Measurements from ENCODE around the gene RBFOX1.

RBFOX1 gene

DNA sequence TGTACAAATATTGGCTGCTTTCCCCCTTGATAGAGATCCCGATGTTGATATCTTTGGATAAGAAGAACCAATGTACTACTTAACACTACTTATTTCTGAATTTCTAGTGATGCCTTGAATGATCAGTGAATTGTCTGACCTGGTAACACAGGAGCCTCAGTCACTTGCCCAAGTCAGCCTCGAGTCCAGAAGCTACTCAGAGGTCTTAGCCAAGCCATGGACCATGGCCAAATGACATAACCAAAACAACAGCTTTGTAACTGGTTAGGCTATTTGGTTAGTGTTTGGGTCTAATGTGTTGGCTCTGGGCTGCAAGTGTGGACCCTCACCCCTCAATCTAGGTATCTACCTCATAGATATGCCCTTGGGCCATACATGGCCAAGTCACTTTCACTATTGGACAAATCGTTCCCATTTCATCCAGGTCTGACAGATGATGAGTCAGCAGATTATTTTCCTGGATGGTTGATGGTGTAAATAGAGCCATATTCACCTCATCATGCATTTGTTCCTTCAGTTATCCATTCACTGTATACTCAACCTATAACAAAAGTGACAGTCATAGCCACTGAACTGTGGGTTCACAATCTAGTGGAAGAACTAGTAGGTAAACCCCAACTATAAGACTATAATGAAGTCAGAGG, 3.5 kb downstream of the RBFOX1 start:
- DNase-seq, result no peak

- no peak for DNase-seq
These were observed 4.1 kb downstream of the RBFOX1 start for GRCh38 chr16:7336742-7337141.

DNA sequence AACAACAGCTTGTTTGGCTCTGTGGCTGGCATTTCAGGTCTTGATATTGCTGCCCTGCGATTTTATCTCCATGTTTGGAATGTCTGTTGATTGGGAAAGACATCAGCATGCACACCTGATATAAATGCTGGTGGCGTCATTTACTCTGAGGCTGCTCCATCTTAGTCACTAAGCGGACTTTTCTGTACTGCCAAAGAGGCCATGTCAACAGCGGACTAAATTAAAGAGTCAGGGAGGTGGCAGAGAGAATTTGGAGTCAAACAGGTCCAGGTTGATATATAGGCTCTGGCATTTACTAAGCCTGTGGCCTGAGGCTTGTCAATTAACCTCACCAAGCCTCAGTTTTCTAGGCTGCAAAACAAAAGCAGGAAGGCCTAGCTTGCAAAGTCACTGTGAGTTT, 6.2 kb downstream of the RBFOX1 start:
- no peak for DNase-seq

DNA sequence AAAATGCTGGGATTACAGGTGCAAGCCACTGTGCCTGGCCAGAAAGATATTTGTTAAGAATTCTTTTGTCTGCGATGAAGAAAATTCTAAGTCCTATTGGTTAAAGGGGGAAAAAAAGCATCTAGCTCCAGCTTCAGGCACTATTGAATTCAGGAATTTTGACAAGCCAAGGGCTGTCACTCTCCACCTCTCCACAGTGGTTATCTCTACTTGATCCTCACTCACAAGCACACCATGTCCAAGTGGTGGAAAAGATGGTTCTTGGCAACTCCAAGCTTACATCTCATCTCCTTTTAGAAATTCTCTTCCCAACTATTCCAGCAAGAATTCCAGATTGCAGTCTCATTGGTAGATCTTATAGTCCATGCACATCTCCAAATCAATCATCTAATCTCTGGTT, 7.1 kb downstream of the RBFOX1 start:
- no peak for DNase-seq

DNA sequence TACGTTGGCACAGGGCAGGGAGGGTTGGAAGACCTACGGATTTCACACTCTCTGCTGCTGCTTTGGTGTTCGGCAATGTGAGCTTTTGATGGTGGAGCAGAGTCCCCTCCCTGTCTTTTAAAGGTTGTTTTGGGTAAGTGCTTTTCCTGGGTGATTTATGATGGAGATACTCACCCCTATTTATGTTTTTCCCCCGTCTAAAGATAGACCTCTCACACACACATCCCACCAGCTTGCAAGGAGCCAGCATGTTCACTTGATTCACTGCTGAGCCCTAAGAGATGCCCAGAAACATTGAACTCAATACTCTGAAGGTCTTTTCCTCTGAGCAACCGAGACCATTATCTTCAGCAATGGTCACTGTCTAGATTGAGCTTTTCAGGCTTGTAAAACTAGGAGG, 8.3 kb downstream of the RBFOX1 start:
- DNase-seq, result no peak

DNA sequence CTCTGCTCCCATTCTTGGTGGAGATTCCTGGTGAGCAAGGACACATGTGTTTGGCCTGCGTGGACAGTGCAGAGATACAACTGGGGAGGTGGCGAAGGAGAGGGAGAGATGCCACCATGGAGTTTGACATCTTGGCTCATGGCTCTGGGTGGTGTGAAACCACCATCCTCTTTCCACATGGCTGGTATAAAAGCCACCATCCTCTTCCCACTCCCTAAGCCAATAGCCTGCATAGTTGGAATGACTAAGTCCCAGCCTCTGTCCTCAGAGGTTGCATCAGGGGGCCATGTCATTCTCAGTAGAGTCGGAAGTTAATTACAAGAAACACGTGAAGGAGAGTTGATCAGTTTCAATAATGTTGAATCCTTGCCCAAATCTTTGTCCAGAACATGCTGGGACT, 10.0 kb downstream of the RBFOX1 start:
- no peak for DNase-seq

DNA sequence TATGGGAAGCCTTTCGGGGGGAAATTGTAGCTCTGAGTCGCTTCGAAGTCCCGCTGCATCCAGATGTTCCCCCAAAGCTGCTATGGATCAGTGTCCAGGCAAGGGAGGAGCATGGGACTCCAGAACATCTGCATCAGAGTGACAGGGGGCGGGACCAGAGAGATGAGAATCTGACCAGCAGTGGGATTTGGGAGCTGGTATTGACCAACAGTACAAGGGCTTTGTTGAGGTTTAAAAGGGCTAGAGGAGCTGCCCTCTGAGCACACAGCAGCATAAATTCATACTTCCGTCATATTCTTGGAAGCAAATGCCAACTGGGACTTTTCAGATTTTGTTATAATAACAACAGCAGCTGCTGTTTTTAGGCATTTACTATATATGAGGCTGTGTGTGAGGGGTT, 10.6 kb downstream of the RBFOX1 start:
- no peak for DNase-seq

DNA sequence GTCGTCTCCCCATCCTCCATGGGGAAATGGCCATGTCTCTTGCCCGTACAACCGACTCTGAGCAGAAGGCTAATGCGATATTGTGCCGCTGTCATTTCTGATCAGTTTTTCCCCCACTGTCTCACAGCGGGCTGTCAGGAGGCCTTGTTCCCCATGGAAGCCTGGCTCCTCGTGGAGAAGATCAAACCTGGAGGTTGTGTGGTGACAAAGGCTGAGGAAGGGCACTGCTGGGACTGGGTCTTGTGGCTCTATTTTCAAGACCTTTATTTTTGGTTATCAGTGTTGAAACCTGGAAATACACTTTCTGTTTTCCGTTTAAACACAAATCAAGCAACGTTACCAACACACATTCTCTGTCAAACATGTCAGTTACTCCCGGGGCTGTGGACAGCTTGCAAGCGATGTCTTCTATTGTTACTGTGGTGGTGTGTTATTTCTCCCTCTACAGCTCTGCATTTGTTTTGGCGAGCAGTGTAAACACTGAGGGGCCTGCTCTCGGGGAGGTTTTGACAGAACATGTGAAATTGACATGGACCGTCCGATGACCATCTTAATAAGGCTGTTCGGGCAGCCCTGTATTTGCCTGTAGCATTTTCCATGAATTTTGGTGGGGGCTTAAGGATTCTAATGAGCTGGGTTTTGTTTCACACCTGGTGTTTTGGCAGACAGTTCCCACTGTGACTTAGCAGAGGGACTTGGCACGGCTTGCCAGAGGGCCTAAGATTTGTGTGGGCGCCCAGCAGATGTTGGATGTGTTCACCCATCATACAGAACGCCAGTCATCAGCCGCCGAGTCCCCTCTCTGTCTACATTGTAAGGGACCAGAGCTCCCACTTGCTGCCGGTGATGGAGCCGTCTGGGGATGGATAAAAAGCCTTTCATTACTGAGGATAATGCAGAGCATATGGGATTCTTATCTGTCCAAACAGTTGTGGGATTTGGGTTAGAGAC, 12.5 kb downstream of the RBFOX1 start:
- DNase-seq, result no peak

- no peak for DNase-seq
These were observed 18.2 kb downstream of the RBFOX1 start for GRCh38 chr16:7350806-7351205.

DNA sequence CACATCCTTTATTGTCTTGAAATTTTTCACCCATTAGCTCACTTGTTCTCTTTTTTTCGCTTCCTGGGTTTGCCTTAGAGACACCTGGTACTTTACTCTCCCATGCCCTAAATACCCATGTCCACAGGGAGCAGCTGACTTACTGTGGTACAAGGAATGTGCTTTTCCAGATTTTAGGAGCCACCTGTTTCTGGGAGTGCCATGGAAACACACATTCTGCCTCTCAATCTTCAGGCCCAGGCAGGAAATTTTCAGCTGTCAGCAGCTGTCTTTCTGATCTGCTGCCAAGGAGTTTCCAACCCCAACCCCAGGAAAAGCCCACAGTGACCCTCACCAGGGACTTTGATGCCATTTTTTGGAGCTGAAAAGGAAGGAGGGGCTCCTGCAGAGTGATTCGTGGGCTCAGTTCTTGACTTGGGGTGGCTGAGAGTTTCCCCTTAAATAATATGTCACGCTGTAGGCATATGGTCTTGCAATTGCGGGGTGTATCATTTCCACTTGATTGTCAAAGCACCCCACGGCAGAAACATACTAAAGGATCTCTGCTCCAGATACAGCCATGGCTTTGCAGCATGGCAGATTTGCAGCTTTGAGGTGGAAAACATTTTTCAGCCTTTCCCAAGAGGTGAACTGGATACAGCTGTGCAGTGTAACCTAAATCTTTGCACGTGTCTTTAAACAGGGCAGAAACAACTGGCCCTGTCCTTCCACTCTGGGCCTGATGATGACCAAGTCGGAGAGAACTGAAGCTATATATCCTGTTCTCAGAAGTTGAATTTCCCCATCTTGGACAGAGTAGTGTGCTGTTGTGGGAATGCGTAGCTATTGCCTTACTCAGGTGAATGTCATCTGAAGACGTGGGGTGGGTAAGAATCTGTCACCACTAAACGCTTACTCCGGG, 19.2 kb downstream of the RBFOX1 start:
- DNase-seq, result no peak

GRCh38 chr16:7355758-7356157, 23.1 kb downstream of the RBFOX1 start:
- no peak for DNase-seq

- DNase-seq, result no peak
These were observed 28.9 kb downstream of the RBFOX1 start for GRCh38 chr16:7361416-7362129.

GRCh38 chr16:7362231-7362630, 29.6 kb downstream of the RBFOX1 start:
- DNase-seq, result no peak

GRCh38 chr16:7363422-7364417, 31.1 kb downstream of the RBFOX1 start:
- DNase-seq, result no peak

GRCh38 chr16:7366041-7366440, 33.4 kb downstream of the RBFOX1 start:
- DNase-seq, result no peak

GRCh38 chr16:7366993-7367880, 34.6 kb downstream of the RBFOX1 start:
- DNase-seq, result no peak

DNA sequence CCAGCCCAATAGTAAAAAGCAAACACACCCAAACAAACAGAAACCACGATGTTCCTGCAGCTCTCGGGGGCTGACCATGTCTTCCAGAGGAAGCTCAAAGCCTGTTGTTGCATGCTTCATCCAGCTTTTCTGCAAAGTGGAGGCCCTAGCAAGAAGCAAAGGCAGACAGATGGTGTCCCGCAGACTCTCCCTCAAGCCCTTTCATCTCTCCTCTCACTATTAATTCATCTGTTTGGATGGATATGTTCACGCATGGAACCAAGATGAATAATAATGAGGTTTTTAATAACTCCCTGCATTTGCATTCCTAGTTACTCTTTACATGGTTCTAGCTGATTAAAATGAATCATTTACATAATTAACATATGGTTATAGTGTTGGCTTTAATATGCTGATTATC, 36.6 kb downstream of the RBFOX1 start:
- DNase-seq, result no peak

- no peak for DNase-seq
These were observed 39.5 kb downstream of the RBFOX1 start for GRCh38 chr16:7372095-7372494.

- DNase-seq, result no peak
These were observed 41.1 kb downstream of the RBFOX1 start for GRCh38 chr16:7373776-7374175.

DNA sequence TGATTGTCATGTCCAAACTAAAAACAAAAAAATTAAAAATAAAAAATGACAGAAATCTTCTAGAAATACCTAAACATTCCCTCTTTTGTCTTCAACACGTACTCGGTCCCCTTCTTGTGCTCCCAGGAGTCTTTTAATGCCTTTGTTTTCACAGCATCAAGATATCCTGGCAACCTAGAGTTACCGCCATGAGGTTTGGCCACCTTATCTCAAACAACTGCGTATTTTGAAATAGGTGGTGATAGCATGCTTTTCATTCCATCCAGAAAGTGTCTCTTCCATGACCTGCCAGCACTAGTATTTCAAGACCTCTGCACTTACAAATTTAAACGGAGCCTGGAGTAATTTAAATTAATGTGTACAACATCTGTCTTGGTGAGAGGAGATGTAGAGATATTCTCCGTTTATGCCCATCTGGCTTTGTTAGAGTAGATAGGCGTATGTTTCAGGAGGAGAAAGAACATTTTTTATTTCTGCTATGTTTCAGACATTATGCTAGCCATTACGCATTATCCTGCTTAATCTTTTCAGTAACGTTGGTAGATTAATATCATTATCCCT, 42.0 kb downstream of the RBFOX1 start:
- DNase-seq, result no peak

Data from activated CD4-positive, alpha-beta T cell treated with anti-CD3 and anti-CD28 coated beads for 4 hours (primary cell).